GM12872 (cell line): ENCODE measurements around the gene PLD1.

ENCODE experiments used
- TF ChIP-seq, protein P1 (sequence below): IDR thresholded peaks from 3 replicates; pipeline ENCODE4 v1.5.1; 2011; ENCODE audit warnings: low read depth, mild to moderate bottlenecking, low read length, moderate library complexity; ENCODE audit not compliant: insufficient read depth

Gene PLD1

DNA sequence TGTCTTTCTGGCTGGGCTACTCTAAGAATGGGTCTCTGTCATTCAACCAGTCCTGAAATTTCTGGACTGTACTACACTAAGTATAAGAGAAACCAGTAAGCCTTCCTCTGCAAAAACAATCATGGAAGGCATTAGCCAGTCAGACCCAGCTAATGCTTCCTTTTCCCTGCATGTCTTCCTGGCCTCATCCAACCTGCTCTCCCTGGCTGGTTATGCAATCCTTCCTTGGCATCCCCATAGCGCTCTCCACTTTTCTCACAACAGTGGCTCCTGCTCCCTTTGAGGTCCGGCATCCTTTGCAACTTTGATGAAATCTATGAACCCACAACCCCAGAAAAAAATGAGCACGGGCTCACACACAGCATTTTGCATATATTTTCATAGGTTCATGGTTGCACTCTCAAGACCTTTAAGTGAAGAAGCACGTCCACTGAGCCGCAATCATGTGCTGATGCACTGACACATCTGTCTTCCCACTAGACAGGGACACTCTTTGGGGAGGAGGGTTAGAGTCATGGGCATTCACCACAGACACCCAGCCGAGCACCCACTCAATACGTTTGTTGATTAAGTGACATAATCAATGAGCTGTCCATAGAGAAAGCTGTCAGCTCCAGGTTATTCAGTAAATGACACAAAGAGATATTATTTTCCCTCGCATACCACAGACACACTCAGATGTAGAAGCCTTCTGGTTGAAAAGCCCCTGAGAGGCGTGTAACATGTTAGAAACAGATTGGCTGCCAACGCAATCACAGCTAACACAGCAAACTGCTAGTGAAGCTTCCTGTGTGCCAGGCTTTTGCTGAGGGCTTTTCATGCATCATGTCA is 66.7 kb downstream of the PLD1 start:
- TF ChIP-seq, protein P1, sequence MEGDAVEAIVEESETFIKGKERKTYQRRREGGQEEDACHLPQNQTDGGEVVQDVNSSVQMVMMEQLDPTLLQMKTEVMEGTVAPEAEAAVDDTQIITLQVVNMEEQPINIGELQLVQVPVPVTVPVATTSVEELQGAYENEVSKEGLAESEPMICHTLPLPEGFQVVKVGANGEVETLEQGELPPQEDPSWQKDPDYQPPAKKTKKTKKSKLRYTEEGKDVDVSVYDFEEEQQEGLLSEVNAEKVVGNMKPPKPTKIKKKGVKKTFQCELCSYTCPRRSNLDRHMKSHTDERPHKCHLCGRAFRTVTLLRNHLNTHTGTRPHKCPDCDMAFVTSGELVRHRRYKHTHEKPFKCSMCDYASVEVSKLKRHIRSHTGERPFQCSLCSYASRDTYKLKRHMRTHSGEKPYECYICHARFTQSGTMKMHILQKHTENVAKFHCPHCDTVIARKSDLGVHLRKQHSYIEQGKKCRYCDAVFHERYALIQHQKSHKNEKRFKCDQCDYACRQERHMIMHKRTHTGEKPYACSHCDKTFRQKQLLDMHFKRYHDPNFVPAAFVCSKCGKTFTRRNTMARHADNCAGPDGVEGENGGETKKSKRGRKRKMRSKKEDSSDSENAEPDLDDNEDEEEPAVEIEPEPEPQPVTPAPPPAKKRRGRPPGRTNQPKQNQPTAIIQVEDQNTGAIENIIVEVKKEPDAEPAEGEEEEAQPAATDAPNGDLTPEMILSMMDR, result no peak

DNA sequence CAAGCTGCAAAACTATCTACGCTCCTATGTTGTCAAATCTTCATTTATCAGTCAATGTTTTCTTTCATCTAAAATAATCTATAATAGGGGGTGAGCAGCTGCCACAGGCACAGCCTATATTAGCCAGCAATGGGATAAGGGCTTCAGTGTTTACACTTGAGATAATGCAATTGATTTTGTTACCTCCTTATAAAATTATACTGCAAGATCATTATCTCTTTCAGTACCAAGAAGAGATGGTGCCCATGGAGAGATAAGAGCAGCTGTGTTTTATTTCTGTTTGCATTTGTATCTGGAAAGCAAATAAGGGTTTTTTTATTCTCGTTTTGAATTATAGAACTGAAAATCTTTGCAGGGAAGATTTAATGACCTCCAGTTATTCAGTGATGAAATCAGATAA is 68.9 kb downstream of the PLD1 start:
- TF ChIP-seq, protein P1, result no peak

DNA sequence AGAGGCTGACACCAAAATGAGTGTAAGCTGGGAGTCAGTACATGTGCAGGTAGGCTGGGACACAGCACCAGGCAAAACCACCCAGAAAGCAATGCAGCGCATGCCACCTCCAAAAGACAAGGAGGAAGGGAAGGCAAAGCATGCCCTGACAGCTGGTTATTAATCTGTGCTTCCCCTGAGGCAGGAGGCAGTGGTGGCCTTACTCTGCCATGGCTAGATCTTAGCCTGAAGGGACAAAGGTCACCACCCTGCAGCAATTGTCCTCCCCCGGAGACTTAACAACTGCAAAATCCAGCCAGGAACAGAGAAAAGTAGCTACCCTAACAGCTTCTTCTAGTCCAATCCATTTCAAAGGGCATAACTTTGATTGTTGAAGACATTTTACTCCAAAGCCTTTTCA is 73.7 kb downstream of the PLD1 start:
- TF ChIP-seq, protein P1, result no peak

DNA sequence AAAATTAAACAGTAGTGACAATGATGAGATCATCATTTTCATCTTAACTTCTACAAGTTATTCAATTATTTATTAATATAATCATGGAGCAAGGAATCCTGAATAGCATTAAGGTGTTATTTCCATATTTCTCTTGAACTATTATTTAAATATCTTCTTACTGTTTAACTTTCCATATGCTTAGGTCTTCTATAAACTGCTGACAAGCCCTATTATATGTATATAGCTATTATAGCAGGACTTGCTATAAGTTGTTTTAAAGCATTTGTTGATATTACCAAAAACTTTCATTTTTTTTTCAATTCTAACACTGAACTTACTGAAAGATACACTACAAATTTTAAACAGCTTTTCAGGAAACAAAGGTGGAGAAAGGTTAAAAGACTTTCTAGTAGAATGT is 76.7 kb downstream of the PLD1 start:
- TF ChIP-seq, protein P1, result no peak

DNA sequence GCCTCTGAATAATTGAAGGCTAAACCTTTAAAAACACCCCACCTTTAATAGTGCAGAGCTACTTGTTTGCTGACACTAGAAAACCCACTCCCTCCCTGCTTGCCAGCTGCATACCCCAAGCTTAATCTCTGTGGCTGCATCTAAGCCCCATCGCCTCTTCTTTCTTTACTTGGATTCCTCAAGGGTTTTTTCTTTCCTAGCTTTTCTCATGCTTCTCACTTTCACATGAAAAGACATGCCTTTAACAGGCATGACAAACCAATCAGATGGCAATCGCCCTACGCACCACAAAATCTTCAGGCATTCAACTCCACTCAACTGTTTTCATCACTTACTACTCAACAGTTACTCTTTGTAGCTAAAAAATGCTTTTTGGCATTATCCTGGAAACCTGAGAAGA is 77.5 kb downstream of the PLD1 start:
- TF ChIP-seq, protein P1, result no peak

DNA sequence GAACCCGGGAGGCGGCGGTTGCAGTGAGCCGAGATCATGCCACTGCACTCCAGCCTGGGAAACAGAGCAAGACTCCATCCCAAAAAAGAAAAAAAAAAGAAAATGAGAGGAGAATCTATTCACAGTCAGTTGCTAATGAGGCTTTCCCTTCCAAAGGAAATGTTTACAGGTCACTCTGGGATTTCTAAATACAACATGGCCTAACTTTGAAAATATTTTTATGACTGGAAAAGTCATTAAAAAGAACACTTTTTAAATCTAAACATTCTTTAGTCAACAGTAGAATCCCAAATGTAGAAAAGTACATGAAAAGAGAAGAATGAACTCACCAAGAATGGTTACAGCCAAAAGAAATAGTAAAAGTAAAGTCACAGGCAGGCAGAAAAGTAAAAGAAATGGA is 78.6 kb downstream of the PLD1 start:
- TF ChIP-seq, protein P1, result no peak

DNA sequence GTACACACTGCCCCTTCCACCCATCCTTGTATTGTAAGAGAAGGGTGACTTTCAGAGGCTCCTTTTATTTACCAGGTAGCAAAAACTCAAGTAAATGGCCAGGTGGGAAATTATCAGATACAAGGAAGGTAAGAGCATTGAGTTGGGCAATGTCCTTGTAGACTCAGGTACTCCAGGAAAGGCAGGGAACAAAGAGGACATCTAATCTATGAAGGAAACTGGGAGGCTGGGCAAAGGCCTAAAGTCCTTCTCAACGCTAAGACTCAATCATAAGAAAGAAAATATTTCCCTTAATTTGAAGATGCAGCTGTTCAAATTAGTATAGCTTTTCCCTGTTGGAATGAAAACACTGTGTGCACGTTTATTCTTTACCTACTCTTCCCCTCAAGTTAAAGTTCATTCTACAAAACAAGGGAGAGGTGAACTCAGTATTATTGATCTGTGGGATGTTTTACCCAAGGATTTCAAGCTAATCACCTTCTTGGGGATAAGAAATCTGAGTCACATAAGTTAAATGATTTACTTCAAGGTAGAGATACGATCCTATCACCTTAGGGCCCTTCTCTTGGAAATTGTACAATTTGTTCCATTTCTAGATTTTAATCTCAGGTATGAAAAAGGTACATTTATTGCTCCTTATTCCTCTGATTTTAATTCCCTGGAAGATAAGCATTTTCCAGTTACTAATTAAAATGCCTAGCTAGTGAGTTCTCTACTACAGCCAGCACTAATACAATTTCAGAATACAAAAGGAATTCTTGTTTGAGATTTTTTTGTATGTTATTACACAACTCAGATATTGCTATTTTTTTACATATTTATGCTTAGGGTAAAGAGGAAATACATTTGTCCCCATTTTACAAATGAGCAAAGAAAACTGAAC is 80.6 kb downstream of the PLD1 start:
- TF ChIP-seq, protein P1, result no peak
